ENCODE measurements around the gene CD248.
"Not testable (repeated sequence)": the region's sequence is repeated elsewhere in the genome, so short reads cannot be mapped to it uniquely, and the experiment has no call there.

The CD248 gene

GRCh38 chr11:66289548-66290329 is 27.1 kb downstream of the CD248 start:
- peak; percentile 64 to 74 (median 65) for DNase-seq (ENCODE audit: low read depth in 3 of 3)

- DNase-seq (ENCODE audit: low read depth in 3 of 3), result peak; percentile 90 to 97 (median 95)
Measured at GRCh38 chr11:66288671-66289547, 27.9 kb downstream of the CD248 start, which contains the start of gene YIF1A. Gene YIF1A (minus strand): TSS chr11:66289143. CDS start chr11:66288985, 158 bp downstream.

DNA sequence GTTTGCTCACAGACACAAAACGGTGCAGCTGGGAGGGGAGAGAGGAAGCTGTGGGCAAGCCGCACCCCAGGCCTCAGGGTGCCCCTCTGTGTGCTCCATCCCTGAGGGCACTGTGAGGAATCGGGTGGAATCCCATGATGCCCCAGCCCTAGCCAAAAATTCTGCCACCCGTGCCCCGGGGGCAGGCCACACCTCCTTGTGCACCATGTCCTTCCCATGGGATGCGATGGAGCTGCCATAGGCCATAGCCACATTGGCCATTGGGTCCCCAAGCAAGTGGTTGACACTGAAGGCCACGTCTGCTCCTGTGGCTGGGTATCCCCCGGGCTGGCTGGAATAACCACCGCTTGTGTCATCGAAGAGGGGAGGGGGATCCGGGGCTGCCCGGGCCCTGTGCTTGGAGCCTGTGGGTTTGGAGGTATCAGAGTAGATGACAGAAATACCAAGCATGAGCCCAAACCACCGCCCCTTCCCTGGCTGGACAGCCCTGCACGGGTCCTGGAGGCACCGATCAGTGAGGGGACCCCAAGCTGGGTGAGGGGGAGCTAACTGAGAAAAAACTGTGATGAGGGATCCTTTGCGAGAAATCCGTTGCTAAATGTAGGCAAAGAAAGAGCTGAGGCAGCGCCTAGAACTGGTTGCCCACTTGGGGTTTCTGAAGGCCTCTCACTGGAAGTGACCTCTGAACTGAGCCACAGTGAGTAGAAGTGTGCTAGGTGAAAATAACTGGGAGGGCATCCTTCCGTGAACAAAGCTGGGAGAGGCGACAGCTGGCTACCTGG is 28.8 kb downstream of the CD248 start:
- DNase-seq (ENCODE audit: low read depth in 3 of 3), result no peak

DNA sequence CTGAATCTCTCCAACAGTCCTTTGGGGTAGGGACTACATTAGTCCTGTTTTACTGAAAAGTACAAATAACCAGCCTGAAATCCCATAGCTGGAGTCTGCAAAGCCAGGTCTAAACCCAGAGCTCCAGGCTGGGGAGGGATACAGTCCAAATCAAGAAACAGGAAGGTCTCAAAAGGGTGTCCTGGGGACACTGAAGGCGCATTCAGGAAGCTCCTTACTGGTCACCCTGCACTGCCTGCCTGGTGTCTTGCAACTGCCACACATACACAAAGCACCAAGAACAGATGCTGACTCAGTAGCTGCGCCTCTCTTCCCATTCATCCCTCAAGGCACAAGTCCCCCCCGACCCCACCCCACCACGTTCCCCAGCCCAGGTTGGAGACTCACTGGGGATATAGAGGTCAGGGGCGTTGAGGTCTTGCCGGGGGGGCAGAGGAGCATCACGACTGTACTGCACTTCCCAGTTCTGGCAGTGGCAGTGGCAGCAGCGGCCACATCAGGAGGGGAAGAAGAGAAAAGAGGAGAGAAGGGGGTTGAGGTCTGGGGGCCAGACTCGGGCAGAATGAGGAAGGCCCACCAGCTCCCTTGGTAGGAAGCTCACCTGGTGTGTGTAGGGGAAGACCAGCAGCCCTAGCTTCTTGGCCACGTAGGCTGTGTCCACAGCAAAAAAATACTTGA is 29.5 kb downstream of the CD248 start:
- DNase-seq (ENCODE audit: low read depth in 3 of 3), result no peak

DNA sequence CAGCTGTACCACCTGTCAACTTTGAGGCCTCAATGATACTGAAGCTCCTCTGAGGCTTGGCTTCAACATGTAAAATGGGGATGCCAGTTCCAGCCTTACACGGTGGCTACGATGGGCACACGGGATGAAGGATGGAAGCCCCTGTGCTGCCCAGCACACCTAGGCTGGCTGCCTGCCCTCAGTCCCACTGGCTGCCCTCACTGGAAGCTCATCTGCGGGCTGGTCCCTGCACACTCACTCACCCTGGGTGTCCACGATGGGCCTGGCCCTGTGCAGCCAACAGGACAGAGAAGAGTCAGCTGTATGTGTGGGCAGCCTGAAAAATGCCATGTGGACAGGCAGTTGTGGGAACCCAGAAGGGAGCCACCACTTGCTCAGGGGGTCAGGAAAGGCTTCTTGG is 30.1 kb downstream of the CD248 start:
- DNase-seq (ENCODE audit: low read depth in 3 of 3), result no peak

GRCh38 chr11:66285250-66285947 is 31.4 kb downstream of the CD248 start:
- no peak for DNase-seq (ENCODE audit: low read depth in 3 of 3)

GRCh38 chr11:66284526-66285078 is 32.2 kb downstream of the CD248 start:
- DNase-seq (ENCODE audit: low read depth in 3 of 3), result no peak

DNA sequence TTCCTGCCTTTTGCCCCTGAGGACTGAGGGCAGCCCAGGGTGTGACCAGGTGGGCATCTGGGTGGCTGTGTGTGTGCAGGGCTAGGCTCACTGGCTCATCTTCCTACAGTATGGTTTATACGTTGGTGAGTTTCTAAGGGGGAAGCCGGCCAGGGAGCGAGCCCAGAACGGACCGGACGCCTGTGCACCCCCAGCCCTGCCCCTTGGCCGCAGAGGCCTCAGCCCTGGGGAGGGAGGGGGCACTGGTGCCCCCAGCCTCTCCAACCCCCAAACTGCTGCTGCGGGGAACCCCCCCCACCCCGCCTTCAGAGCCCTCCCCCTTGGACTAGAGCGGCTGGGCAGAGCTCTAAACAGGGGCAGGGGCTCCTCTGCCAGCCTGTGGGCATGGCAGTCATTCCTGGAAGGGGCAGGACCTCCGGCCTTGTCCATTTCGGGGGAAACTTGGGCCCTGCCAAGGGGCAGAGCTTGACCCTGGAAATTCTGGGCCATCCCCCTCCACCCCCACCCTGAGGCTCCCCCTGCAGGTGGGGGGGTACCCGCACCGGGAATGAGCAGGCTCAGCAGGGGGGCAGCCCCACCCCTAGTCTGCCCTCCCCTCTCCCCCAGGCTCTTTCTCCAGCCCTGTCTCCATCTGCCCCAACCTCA is 33.3 kb downstream of the CD248 start:
- DNase-seq (ENCODE audit: low read depth in 3 of 3), result no peak

DNA sequence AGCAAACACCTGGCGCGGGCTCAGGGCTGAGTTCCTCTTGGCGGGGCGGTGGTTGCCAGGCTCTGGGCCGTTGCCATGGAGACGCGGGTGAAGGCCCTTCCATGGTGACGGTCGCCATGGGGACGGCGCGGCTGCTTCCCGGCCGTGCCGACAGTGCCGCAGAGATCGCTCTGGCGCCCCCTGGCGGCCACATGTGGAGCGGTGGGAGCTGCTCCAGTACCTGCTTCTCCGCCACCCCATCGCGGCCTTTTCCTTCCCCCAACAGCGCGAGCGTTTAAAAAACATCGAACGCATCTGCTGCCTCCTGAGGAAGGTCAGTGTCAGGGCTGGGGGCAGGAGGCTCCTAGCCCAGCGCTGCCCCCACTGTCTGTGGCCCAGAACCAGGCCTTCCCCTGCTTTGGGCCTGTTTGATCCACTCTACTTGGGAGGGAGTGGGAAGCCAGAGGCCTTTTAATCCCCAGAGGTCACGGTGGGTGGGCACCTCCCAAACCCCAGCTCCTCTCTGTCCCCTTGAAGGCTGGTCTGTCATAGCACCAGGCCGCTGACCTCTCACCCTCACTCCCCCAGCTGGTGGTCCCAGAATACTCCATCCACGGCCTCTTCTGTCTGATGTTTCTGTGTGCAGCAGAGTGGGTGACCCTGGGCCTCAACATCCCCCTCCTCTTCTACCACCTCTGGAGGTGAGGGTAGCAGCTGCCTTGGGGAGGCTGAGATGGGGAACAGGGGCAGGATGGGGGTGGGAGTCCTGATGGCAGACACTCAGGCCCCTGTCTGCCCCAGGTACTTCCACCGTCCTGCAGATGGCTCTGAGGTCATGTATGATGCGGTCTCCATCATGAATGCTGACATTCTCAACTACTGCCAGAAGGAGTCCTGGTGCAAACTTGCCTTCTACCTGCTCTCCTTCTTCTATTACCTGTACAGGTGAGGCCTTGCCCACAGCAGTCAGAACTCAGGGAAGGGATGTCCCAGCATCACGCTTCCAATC is 34.1 kb downstream of the CD248 start:
- DNase-seq (ENCODE audit: low read depth in 3 of 3), result peak; percentile 91 to 99 (median 98)

DNA sequence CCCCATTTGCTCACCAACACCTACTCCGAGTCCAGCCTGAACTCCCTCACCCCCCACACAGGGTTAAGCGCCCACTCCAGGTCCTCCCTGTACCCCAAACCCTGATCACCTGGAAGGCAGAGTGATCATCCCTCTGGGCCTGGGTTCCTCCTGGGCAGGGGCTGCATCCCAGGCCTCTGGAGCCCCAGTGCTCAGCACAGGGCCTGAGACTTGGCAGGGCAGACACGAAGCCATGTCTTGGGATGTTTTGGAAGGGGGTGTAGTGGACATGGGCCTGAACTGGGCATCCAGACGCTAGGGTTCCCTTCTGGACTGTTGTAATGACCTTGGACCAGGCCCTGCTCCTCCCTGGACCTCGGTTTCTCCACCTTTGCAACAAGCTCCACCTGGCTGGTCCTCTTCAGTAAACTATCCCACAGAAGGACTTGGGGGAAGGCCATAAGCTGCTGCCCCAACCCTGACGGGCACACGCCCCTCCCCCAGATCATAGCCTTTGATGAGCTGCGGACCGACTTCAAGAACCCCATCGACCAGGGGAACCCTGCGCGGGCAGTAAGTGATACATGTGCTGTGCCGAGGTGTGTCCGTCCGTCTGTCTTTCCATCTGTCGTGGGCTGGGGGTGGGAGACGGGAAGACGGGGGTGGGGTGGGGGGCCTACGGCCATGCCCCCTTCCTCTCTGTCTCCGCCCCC is 34.9 kb downstream of the CD248 start:
- DNase-seq (ENCODE audit: low read depth in 3 of 3), result no peak

DNA sequence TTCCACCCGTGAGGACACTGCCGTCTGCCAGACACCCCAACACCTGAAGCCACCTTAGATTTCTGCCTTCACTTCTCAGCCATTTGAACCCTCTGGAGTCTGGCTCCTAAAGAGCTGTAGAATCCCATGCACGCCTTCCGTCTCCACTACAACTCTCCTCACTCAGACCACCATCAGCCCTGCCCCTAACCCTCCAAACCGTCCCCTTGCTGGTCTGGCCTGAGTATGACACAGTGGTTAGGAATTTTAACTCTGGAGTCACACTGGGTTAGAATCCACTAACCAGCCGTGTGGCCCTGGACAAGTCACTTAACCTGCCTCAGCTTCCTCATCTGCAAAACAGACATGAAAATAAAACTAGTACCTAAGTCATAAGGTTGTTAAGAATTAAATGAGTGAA is 35.8 kb downstream of the CD248 start:
- no peak for DNase-seq (ENCODE audit: low read depth in 3 of 3)

GRCh38 chr11:66280428-66280827 is 36.4 kb downstream of the CD248 start:
- DNase-seq (ENCODE audit: low read depth in 3 of 3), result no peak

DNA sequence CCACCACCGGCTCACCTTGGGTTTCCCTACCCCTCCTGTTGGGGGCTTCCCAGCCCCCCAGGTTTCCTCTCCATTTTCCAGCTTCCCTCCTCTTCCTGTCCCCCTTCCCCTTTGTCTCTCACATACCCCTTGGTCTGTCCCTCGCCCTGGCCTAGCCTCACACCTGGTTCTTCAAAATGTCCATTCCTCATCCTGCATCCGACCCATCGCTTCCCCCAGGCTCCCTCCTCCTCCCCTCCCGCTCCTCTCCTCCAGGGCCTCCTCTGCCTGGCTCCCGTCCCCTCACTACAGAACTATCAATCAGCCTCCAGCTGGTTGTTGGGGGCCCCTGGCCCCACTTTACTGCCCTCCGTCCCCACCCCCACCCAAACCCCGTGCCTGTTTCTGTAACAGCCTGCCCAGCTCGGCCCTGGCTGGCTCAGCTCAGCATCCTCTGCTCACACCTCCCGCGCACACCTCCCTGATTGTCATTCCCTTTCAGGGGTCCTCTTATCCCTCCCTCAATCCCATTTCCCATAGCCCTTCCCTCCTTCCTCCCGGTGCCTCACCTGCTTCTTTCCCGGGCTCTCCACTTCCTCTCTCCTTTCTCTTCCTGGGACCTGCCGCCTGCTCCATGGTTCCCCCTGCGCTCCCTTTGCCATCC is 37.6 kb downstream of the CD248 start:
- no peak for DNase-seq (ENCODE audit: low read depth in 3 of 3)

GRCh38 chr11:66278363-66279091 is 38.3 kb downstream of the CD248 start:
- DNase-seq (ENCODE audit: low read depth in 3 of 3), result no peak

DNA sequence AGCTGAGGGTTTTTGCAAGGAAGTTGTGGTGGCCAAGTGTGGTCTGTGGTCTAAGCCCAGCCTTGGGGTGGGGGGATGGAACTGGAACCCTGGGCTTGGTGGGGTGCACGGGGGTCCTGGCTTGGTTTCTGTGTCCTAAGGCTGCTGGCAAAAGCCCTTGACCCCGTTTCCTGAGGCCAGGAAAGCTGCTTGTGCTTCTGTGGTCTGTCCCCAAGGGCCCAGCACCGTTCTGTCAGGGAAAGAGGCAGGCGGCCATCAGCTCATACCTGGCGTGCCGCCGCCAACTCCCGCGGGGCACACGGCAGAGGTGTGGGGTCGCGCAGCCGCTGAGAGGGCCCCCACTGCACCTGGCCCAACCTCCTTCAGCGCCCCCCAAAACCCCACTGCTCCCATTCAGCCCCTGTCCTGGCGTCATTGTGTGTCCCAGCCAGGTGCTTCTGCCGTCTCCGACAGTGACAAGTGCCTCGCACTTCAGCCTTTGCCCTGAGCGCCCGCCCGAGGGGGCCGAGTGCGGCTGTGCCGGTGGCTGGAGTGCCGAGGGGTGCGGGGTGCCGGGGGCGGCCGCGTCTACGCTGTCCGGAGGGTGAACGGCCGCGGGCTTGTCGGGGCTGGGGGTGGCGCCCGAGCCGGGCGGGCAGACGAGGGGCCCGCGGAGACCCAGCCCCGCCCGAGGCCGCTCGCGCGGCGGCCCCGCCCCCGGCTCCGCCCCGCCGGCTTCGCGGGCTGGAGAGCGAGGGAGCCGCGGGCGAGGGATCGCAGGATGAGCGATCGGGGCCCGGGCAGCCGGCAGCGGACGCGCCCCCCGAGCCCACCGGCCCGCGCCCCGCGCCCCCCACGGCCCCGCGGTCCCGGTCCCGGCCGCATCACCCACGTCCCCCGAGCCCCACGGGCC is 39.1 kb downstream of the CD248 start, which contains the start of gene CNIH2:
TSS of gene CNIH2 (plus strand) at position 705 of the 892 bp plus-strand sequence. CDS start 282 bp downstream, outside the sequence.
- no peak for DNase-seq (ENCODE audit: low read depth in 3 of 3)

DNA sequence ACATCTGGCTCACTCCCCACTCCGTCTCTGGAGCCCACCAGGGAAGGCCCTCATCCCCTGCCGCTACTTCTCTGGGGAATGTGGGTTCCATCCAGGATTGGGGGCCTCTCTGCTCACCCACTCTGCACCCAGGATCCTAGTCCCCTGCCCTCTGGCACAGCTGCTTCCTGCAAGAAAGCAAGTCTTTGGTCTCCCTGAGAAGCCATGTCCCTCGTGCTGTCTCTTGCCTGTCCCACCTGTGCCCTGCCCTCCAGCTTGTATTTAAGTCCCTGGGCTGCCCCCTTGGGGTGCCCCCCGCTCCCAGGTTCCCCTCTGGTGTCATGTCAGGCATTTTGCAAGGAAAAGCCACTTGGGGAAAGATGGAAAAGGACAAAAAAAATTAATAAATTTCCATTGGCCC is 39.8 kb downstream of the CD248 start:
- DNase-seq (ENCODE audit: low read depth in 3 of 3), result not testable (repeated sequence)

All from stimulated activated CD4-positive, alpha-beta T cell treated with anti-CD3 and anti-CD28 coated beads, TNF-alpha, amount 100 ng/mL, for 4 hours (primary cell).